A204.1 (cell line): ENCODE measurements around the gene PRSS27.

Experiments
- FAIRE-seq: peaks from 2 replicates; lab custom pipeline; 2012; peaks lifted over from hg19 to GRCh38; lab: Jason Lieb, UNC

Gene PRSS27

DNA sequence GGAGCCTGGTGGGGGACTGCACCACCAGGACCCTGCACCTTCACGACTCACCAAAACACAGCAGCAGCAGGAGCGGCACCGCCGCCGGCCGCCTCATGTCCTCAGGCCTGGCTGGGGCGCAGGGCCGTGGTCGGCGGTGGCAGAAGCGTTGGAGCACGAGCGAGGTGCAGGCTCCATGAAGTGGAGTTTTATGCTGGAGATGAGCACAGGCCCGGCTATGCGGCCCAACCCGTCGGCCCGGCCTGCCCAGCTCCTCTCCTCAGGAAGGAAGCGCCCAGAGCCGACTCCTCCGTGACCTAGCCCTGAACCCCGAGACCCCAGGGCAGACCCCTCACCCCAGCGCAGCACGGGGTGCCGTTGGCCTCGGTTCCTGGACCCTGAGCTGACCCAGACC lies at the start of gene PRSS27:
PRSS27 (minus strand) TSS at position 161 of the 394 bp plus-strand sequence; CDS start at position 97, 64 bp downstream.
- FAIRE-seq: no peak

DNA sequence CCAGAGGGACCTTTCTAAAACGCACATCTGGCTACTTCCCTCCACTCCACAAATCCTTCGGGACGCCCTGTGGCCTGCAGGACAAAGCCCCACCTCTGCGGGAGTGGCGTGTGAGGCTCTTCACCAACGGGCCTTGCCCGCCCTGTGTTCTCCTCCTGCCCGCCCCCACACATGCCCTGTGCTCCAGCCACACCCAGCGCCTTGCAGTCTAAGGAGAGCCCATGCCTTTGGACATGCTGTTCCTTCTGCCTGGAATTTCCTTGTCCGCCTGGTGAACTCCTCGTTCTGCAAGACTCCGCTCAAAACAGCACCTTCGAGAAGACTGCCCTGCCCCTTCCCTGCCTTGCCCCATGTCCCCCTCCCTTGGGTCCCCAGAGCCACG lies 49.6 kb upstream of the PRSS27 start:
- FAIRE-seq: no peak

- FAIRE-seq: no peak
These were observed 49.1 kb upstream of the PRSS27 start for GRCh38 chr16:2769100-2769529.

- no peak for FAIRE-seq
These were observed 48.5 kb upstream of the PRSS27 start for GRCh38 chr16:2768403-2769089.

DNA sequence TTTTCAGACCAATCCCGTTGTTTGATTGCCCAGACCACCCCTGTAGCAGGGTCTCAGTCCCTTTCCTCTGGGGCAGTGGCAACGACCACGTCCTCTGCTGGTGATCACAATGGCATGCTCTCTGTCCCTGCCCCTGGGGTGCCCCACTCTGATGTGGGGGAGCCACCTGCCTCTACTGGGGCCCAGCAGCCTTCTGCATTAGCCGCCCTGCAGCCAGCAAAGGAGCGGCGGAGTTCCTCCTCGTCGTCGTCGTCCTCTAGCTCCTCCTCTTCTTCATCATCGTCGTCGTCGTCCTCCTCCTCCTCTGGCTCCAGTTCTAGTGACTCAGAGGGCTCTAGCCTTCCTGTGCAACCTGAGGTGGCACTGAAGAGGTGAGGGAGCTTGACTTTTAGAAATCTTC lies 47.9 kb upstream of the PRSS27 start:
- FAIRE-seq: no peak

- FAIRE-seq: no peak
These were observed 47.2 kb upstream of the PRSS27 start for GRCh38 chr16:2767140-2767731.

GRCh38 chr16:2766430-2767139 lies 46.6 kb upstream of the PRSS27 start:
- no peak for FAIRE-seq

- no peak for FAIRE-seq
These were observed 45.7 kb upstream of the PRSS27 start for GRCh38 chr16:2765462-2766404.

DNA sequence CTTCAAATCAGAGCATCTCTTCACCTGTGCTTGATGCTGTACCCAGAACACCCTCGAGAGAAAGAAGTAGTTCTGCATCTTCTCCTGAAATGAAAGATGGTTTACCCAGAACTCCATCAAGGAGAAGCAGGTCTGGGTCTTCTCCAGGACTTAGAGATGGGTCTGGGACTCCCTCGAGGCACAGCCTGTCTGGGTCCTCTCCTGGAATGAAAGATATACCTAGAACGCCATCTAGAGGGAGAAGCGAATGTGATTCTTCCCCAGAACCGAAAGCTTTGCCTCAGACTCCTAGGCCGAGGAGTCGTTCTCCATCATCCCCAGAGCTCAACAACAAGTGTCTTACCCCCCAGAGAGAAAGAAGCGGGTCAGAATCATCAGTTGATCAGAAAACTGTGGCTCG lies 44.7 kb upstream of the PRSS27 start:
- no peak for FAIRE-seq

DNA sequence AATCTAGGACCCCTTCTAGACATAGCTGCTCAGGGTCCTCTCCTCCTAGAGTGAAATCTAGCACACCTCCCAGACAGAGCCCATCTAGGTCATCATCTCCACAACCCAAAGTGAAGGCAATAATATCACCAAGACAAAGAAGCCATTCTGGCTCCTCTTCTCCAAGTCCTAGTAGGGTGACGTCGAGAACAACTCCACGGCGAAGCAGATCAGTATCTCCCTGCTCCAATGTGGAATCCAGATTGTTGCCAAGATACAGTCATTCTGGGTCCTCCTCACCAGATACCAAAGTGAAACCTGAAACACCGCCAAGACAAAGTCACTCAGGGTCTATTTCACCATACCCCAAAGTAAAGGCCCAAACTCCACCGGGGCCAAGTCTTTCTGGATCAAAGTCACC lies 43.1 kb upstream of the PRSS27 start:
- FAIRE-seq: no peak

- FAIRE-seq: no peak
These were observed 42.7 kb upstream of the PRSS27 start for GRCh38 chr16:2762711-2763110.

DNA sequence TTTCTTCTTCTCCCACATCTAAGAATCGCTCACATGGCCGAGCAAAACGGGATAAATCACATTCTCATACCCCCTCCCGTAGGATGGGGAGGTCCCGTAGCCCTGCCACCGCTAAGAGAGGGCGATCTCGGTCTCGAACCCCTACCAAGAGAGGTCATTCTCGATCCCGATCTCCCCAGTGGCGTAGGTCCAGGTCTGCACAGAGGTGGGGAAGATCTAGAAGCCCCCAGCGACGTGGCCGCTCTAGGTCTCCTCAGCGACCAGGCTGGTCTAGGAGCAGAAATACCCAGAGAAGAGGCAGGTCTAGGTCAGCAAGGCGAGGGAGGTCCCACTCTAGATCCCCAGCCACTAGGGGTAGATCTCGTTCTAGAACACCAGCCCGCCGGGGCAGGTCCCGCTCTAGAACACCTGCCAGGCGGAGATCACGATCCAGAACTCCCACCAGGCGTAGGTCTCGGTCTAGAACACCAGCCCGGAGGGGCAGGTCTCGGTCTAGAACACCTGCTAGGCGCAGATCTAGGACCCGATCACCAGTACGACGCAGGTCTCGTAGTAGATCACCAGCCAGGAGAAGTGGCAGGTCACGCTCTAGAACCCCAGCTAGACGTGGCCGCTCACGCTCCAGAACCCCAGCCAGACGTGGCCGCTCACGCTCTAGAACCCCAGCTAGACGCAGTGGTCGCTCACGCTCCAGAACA lies 42.0 kb upstream of the PRSS27 start:
- FAIRE-seq: no peak

DNA sequence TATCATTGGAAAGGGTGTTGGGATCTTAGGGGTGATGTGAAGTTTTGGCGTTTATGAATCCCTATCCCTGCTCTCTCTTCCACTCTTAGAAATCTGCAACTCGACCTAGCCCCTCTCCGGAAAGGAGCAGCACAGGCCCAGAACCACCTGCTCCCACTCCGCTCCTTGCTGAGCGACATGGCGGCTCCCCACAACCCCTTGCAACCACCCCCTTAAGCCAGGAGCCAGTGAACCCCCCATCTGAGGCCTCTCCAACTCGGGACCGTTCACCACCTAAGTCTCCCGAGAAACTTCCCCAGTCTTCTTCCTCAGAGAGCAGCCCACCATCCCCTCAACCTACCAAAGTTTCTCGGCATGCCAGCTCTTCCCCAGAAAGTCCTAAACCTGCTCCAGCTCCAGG lies 41.4 kb upstream of the PRSS27 start:
- FAIRE-seq: no peak

DNA sequence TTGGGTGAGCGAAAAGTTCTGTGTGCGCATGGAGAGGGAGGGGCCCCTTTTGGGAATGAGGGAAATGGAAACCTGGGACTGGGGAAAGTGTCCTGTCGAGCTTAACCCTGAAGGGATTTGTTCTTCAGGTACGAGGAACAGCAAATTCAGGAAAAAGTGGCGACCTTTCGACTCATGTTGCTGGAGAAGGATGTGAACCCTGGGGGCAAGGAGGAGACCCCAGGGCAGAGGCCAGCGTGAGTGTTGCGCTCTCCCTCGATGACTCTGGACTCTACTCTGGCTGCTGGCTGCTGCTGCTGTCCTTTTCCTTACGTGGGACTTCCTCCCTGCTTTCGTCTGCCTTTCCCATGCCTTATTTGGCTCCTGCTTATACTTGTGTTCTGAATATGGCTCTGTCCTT lies 37.3 kb upstream of the PRSS27 start:
- FAIRE-seq: no peak

GRCh38 chr16:2756288-2757015 lies 36.4 kb upstream of the PRSS27 start:
- no peak for FAIRE-seq

- no peak for FAIRE-seq
These were observed 35.1 kb upstream of the PRSS27 start for GRCh38 chr16:2755158-2755557.

DNA sequence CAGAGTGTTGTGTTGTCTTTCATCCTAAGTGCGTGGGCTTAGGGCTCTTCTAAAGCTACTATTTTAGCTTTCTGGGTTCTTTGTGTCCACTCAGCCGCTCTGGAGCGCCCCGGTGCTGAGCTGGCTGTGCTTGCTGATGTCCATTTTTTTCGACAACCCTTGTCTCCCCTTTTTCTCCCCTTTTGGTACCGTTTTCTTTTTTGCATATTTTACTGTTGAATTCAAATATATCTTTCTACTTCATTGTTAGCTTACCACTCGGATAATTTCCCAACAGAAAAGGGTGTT lies 33.7 kb upstream of the PRSS27 start:
- no peak for FAIRE-seq

DNA sequence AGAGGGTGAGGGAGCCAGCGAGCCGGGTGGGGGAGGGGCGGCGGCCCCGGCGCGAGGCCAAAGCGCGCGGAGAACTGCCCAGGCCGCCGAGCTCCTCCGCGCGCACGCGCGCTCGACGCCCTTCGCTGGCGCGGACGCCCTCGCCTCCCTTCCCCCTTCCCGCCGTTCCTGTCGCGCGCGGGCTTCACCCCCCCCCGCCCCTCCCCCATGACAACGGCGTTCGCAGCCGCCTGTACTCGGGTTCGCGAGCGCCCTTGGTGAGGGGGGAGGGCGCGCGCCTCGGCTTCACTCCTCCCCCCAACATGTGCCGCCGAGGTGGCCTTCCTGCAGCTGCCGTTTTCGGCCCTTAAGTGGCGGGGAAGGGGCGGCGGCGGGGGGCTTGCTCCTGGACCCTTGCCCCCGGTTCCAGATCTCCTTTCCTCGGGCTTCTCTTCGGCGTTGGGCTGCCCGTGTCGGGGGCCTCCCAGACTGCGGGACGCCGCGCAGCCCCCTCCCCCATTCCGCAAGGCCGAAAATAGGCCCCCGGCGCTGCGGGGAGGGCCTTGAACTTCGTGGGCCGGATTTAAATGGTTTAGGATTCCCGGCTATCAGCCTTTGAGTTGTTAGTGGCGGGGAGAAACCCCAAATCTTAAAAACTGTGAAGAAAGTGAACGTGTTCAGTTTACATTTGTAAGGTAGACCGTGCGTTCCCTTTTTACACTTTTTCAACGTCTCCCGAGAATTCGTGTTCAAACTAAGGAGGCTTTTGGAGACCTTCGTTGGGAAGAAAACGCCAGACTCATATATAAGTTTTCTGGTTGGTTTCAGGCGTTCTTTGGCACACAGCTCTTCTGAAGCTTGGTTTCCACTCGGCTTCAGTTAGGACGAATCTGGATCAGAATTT lies 33.1 kb upstream of the PRSS27 start:
- no peak for FAIRE-seq

- FAIRE-seq: no peak
These were observed 32.2 kb upstream of the PRSS27 start, which contains the start of gene SRRM2 for GRCh38 chr16:2752035-2752849. Gene SRRM2, plus strand, starts transcription at chr16:2752638. Its CDS starts 3,727 bp downstream, at chr16:2756365.
